ENCODE data around the gene ARVCF. TPM values are rescaled to one million over a fixed set of nuclear protein-coding genes. Genes with fewer than 3 reads are reported as not detected.

The ARVCF gene
- total RNA-seq, 1 experiment from 2014 or later, result 12.0 TPM

DNA sequence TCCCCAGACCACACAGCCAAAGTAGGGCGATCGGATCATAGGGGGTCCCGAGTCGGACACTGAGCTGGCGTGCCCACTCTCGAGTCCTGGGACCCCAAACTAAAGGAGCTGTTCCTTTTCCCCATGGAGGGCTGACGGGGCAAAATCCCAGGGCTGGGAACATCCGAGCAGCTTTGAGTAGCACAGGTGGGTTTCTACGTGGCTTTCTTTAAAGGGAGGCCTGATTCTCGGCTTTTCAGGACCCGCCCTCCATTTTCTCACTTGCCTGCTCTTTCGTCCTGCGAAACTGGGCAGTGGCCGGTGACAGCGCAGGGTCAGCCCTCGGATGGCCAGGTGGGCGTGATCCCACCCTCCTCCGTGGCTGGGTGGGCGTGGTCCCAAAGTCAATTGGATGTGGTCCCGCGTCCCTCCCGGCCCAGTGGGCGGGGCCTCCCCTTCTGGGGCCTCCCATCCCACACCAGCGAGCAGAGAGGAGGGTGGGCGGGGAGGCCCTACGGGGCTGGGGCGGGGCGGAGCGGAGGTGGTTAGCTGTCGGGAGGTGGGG, 57.5 kb downstream of the ARVCF start:
- TF ChIP-seq, protein P1, sequence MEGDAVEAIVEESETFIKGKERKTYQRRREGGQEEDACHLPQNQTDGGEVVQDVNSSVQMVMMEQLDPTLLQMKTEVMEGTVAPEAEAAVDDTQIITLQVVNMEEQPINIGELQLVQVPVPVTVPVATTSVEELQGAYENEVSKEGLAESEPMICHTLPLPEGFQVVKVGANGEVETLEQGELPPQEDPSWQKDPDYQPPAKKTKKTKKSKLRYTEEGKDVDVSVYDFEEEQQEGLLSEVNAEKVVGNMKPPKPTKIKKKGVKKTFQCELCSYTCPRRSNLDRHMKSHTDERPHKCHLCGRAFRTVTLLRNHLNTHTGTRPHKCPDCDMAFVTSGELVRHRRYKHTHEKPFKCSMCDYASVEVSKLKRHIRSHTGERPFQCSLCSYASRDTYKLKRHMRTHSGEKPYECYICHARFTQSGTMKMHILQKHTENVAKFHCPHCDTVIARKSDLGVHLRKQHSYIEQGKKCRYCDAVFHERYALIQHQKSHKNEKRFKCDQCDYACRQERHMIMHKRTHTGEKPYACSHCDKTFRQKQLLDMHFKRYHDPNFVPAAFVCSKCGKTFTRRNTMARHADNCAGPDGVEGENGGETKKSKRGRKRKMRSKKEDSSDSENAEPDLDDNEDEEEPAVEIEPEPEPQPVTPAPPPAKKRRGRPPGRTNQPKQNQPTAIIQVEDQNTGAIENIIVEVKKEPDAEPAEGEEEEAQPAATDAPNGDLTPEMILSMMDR (IDR thresholded peaks at IDR 0.05; ENCODE audit: insufficient read depth in 1 of 2, low read depth in 1 of 2, low read length in 1 of 2, severe bottlenecking in 1 of 2, unreplicated experiment in 1 of 2), result no peak
- intact Hi-C loops (cut with micrococcal nuclease; ENCODE audit: unreplicated experiment), result no loop called here
- Mint-ChIP-seq H3K36me3 (ENCODE audit: insufficient read depth, unreplicated experiment) (peaks cover 8% of the 10 kb centered on the region), H3K9me3 (ENCODE audit: unreplicated experiment) (no peaks in the 10 kb centered on the region), H3K4me3 (ENCODE audit: unreplicated experiment) (peak overlapping the region; percentile 70), H3K4me1 (ENCODE audit: low read depth, unreplicated experiment) (peaks cover 13% of the 10 kb centered on the region), H3K27me3 (ENCODE audit: insufficient read depth, unreplicated experiment) (no peaks in the 10 kb centered on the region), H3K27ac (ENCODE audit: unreplicated experiment) (peak overlapping the region; percentile 86)
- POLR2A ChIA-PET, result interaction anchor here (0.7 kb wide), 1 partner anchor 61 kb away, joined by 7 read pairs; no protein-coding TSS in a partner anchor
- peak overlapping the region; percentile 22 for H3K4me3 ChIP-seq (ENCODE audit: low read depth, low read length)
- H3K4me1 ChIP-seq, result peaks cover 49% of the 10 kb centered on the region
- DNase-seq, result peak; percentile 93 to 94
- peaks cover 2% of the 10 kb centered on the region; the same call in 1 of the 2 replicates for H3K36me3 ChIP-seq (ENCODE audit: control insufficient read depth, insufficient read depth, low read length)
- H3K9me3 ChIP-seq, result no peaks in the 10 kb centered on the region
- BruUV-seq (replicated peaks), result no TSS peak
- no peaks in the 10 kb centered on the region for H3K27me3 ChIP-seq (replicated peaks; ENCODE audit: control insufficient read depth, insufficient read depth, low read length)
- CTCF ChIA-PET, result interaction anchor here (1.4 kb wide), 1 partner anchor 12 kb away, joined by 7 read pairs; no protein-coding TSS in a partner anchor

DNA sequence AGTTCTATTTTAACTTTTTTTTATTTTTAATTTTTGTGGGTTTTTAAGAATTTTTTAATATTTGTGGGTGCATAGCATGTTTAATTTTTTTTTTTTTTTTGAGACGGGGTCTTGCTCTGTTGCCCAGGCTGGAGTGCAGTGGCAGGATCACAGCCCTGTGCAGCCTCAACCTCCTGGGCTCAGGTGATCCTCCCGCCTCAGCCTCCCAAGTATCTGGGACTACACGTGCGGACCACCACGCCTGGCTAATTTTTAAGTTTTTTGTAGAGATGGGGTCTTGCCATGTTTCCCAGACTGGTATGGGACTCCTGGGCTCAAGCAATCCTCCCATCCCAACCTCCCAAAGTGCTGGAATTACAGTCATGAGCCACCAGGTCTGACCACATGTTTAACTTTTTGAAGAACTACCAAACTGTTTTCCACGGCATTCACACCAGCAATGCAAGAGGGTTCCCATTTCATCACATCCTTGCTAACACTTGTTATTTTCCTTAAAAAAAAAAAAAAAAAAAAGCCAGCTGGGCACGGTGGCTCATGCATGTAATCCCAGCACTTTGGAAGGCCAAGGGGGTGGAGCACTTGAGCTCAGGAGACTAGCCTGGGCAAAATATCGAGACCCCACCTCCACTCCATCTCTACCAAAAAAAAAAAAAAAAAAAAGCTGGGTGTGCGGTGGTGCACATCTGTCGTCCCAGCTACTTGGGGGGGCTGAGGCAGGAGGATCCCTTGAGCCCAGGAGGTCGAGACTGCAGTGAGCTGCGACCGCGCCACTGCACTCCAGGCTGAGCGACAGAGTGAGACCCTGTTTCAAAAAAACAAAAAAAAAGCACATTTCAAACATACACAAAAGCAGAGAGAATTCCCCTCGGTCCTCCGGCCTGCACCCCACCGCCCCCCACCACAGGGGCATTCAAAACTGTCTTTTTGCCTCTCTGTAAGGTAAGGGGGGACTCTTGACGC, 58.3 kb downstream of the ARVCF start:
- Histone ChIP-seq H3K36me3 (ENCODE audit: control insufficient read depth, insufficient read depth, low read length) (no peaks in the 10 kb centered on the region), H3K9me3 (no peaks in the 10 kb centered on the region), H3K4me1 (peaks cover 41% of the 10 kb centered on the region), H3K27me3 (replicated peaks; ENCODE audit: control insufficient read depth, insufficient read depth, low read length) (no peaks in the 10 kb centered on the region), H3K4me3 (ENCODE audit: low read depth, low read length) (peak overlapping the region; percentile 22; the same call in 1 of the 2 replicates)
- CTCF ChIA-PET, result interaction anchor here (1.1 to 1.4 kb wide), 2 partner anchors 12 to 228 kb away, joined by 3 to 7 read pairs; no protein-coding TSS in a partner anchor
- Mint-ChIP-seq H3K4me1 (ENCODE audit: low read depth, unreplicated experiment) (peaks cover 13% of the 10 kb centered on the region), H3K4me3 (ENCODE audit: unreplicated experiment) (peak overlapping the region; percentile 70), H3K27me3 (ENCODE audit: insufficient read depth, unreplicated experiment) (no peaks in the 10 kb centered on the region), H3K36me3 (ENCODE audit: insufficient read depth, unreplicated experiment) (peaks cover 13% of the 10 kb centered on the region), H3K9me3 (ENCODE audit: unreplicated experiment) (no peaks in the 10 kb centered on the region), H3K27ac (ENCODE audit: unreplicated experiment) (peak overlapping the region; percentile 86)
- TF ChIP-seq, protein P1 (IDR thresholded peaks at IDR 0.05; ENCODE audit: insufficient read depth in 1 of 2, low read depth in 1 of 2, low read length in 1 of 2, severe bottlenecking in 1 of 2, unreplicated experiment in 1 of 2), result no peak
- DNase-seq, result no peak
- intact Hi-C loops (cut with micrococcal nuclease; ENCODE audit: unreplicated experiment), result no loop called here
- BruUV-seq (replicated peaks), result TSS peak; percentile 77
- POLR2A ChIA-PET, result interaction anchor here (0.7 kb wide), 1 partner anchor 62 kb away, joined by 7 read pairs; no protein-coding TSS in a partner anchor

DNA sequence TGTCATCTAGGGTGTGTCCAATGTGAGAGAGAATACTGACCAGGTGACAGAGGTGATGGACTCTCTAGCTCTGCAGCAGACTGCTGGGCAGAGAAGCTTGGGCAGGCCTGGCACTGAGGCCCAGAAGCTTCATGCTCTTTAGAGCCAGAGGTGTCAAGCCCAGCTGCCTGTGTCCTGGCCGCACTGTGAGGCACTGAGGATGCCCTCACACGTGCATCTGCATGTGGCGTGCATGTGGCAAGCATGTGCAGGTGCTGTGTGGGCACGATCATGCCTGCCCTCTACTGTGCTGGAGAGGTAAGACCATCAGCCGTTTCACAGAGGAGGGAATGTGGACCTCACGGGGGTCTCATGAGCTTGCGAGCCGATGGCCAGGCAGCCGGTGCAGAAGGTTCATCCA, 59.2 kb downstream of the ARVCF start:
- ChIA-PET POLR2A (no interaction called here), CTCF (interaction anchor here (1.1 kb wide), 1 partner anchor 227 kb away, joined by 3 read pairs; no protein-coding TSS in a partner anchor)
- H3K9me3 ChIP-seq, result no peaks in the 10 kb centered on the region
- H3K4me3 ChIP-seq (ENCODE audit: low read depth, low read length), result no peak overlapping the region
- H3K27ac Mint-ChIP-seq (ENCODE audit: unreplicated experiment), result no peak overlapping the region
- no peaks in the 10 kb centered on the region for H3K27me3 Mint-ChIP-seq (ENCODE audit: insufficient read depth, unreplicated experiment)
- TF ChIP-seq, protein P1 (IDR thresholded peaks at IDR 0.05; ENCODE audit: insufficient read depth in 1 of 2, low read depth in 1 of 2, low read length in 1 of 2, severe bottlenecking in 1 of 2, unreplicated experiment in 1 of 2), result no peak
- peaks cover 7% of the 10 kb centered on the region for H3K36me3 Mint-ChIP-seq (ENCODE audit: insufficient read depth, unreplicated experiment)
- no peaks in the 10 kb centered on the region for H3K27me3 ChIP-seq (replicated peaks; ENCODE audit: control insufficient read depth, insufficient read depth, low read length)
- no peaks in the 10 kb centered on the region for H3K9me3 Mint-ChIP-seq (ENCODE audit: unreplicated experiment)
- no peaks in the 10 kb centered on the region for H3K36me3 ChIP-seq (ENCODE audit: control insufficient read depth, insufficient read depth, low read length)
- BruUV-seq (replicated peaks), result no TSS peak
- H3K4me1 Mint-ChIP-seq (ENCODE audit: low read depth, unreplicated experiment), result peaks cover 13% of the 10 kb centered on the region
- intact Hi-C loops (cut with micrococcal nuclease; ENCODE audit: unreplicated experiment), result no loop called here
- H3K4me1 ChIP-seq, result peaks cover 35% of the 10 kb centered on the region
- DNase-seq, result no peak
- H3K4me3 Mint-ChIP-seq (ENCODE audit: unreplicated experiment), result no peak overlapping the region

Data from Caco-2 (cell line).